ENCODE results near the gene KREMEN1.
"Not testable (repeated sequence)": the region's sequence is repeated elsewhere in the genome, so short reads cannot be mapped to it uniquely, and the experiment has no call there.

Gene KREMEN1

DNA sequence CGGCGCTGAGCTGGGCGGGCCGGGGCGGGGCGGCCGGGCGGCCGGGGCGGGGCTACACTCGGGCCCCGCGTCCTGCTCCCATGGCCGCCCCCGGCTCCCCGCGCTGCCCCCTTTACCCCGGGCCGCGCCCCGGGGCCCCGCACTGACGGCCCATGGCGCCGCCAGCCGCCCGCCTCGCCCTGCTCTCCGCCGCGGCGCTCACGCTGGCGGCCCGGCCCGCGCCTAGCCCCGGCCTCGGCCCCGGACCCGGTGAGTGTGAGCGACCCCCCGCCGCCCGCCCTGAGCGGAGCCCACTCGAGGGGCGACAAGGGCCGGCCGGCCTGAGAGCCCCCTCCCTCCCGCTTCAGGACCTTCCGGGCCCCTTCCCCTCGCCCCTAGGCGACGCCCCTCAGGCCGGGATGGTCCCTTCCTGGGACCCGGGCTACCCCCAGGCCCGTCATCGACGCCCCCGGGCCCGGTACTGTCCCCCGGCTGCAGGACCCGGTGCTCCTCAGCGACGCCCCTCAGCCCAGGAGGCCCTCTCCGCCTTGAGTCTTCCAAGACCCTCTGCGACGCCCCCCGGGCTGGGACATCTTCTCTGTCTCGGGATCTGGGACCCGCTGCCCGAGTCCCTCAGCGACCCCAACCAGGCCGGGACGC is at the start of gene KREMEN1:
TSS of gene KREMEN1 (plus strand) at position 57 of the 639 bp plus-strand sequence. CDS start at position 153, 96 bp downstream.
- DNase-seq = no peak

DNA sequence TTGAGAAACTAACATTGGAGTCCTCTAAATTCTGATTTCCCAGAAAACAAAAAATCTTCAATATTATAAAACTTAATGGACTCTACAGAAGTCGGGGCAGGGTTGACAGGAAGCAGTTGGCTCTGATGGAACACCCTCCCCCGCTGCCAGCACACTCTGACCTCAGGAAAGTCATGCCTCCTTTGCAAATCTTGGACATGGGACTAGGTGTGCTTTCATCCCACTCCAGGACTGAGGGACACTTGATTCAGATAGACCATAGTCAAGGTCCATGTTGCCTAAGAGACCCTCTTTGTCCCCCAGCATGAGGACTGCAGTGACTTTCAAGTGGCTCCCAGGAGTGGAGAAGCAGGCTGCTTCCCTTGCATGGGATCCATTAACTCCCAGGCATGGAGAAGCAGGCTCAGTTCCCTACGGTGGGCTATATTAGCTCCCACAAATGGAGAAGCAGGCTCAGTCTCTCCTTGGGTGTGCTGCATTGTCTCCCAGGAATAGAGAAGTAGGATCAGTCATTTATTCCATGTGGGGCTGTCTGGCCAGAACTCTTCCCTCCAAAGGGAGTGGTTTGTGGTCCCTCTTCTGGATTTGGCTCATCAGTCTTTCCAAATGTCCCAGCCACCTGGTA is 49.6 kb upstream of the KREMEN1 start:
- DNase-seq = no peak

GRCh38 chr22:29026579-29026978 is 46.3 kb upstream of the KREMEN1 start:
- no peak for DNase-seq

DNA sequence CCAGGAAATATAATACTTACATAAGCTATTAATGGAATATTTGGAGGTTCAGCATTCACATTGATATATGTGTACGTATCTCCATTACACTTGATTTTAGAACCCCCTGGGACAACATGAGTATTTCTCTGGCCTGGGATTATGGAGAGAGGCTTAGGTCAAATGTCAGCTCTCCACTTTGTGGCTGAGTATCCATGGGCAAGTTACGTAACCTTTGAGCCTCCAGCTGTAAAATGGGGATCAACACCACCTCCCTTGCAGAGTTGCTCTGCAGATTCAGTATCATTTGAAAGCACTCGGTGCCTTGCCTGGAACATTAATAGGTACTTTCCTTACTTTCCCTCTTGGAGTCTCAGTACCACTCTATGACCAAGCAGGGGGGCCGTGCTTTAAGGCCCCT is 44.4 kb upstream of the KREMEN1 start:
- no peak for DNase-seq

GRCh38 chr22:29029202-29030000 is 43.4 kb upstream of the KREMEN1 start:
- no peak for DNase-seq

DNA sequence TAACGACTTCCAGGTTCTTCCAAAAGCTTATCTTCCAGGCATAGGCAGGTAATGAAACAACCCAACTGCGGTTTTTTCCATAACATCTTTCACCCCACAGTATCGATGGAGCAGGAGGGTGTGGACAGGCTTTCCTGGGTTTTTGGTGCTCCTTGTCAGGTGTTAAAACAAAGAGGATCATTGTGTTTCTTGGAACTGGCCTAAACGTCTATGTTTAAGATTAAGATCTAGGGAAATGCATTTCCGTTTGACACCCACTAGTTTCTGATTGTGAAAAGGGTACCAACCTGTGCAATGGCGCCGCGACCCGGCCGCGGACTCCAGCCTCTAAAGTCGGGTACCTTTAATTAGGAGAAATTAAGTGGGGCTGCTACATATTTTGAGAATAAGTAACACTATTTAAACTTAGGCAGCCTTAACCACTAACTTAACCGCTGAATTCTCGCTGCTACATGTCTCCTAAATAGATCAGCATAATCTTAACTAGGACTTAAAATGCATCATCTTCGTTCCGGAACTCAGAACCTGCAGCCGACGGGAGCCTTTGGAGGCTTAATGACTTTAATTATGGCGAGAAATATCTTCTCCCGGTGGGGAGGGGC is 42.7 kb upstream of the KREMEN1 start:
- no peak for DNase-seq

DNA sequence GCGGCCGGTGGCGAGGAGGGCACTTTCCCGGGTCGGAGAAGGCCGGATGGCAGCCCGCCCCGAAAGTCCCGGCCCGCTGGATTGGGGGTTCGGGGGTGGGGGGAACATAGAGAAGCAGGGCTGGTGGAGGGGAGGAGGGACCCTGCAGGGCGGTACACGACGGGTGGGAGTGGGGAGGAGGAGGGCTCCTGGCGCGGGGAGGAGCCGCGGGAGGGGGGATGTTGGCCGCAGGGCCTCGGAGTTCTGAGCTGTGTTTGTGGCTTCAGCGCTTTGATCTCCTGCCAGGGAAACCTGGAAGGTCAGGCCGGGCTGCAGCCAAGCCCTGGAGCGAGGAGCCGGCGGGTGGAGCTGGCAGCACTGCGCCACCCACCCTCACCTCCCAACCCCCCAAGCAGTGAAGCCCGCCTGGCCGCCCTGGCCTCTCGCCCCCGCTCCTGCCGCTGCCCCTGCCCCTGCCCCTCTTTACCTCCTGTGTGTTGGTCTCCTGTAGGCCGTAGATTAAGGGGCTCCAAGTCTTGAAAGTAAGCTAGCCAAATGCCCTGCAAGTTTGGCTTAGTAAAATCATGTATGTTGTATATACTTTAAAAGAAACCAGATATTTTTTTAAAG is 42.1 kb upstream of the KREMEN1 start:
- DNase-seq = no peak

DNA sequence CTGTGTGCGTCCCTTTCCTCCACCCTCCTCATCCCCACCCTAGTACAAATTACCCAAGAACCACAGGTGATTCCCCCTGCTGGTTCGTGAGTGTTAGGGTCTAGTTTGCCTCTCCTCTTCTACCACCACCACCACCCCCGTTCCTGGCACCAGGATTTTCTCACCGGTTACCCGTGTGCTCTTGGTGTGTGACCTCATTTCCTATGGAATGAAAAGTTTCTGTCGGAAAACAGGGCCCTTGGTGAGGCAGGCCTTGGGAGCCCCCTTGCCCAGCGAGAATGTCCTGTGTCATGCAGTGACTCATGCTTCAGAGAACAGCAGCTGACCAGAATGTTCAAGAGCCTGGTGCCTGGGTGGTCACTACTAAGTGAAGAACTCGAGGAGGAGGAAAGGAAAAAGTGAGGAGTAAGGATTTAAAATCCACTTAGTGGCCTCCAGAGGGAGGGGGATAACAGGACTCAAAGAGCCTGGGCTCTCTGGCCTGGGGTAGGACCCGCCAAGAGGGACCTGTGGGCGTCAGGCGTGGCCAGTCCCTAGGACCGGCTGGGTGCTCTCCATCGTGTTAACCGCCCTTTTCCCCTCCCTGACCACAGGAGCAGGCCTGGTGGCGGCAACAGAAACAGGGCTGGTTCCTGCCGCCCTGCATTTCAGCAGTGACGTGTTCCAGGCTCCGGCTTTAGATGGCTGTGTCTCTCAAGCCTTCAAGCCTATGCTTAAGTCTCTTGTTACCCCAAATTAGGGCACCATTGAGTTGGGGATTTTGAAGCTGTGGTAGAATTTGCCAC is 41.4 kb upstream of the KREMEN1 start:
- no peak for DNase-seq

DNA sequence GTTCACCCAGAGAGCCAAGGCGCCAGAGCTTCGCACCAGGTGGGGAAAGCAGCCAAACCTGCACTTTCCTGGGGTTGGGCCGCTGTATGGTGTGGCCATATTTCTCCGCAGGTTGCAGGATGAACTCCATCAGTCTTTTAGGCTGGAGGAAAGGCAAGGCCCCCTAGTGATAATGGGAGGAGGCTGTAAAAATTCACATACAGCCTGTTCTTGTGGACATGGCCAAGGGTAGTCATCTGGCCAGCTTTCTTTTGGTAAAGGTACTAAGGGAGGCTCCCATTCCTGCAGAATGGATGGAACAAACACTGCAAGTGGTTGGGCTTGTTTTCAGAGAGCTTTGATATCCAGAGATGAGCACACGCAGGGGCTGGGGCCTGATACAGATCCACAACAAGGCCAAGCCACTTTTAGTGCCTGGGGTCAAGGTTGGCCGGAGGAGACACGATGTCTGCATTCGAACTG is 40.8 kb upstream of the KREMEN1 start:
- DNase-seq = no peak

DNA sequence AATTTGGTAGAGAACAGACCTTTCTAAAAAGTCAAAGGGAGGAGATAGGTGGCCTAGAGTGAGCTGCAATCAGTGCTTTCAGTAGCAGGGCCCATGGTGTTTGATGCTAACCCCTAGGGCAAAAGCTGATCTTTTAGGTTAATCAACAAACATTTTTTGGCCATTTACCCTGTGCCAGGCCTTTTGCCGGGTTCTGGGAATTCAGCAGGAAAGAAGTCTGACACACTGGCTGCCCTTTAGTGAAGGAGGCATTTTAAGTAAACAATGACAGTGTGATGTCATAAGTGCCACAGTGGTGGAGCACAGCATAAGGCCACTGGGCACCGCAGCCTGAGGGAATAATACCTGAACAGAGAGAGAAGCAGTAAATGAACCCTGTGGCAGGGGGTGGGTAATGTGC is 40.3 kb upstream of the KREMEN1 start:
- DNase-seq = no peak

DNA sequence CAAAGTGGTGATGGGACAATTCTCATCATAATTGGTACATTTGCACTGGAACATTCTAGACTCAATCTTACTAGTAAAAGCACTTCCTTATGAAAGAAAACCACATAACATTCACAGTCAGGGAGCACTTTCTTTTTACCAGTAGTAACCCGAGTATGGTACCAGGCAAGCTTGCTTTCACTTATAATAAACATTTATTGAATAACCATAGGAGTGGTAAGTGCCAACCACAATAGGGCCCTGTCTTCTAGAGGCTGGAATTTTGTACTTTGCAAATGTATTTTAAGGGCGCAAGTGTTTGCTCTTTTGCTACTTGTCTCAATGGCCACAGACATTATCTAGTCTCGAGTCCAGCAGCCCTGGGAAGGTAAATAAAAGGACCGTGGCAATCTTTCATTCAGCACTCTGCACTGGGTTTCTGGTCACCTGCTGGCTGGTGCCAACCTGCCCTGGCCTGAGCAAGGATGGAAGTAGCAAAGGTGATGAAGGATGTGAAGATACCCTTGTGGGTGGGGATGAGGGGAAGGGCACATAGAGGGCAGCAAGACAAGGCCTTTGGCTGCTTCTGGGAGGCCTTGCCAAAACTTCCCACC is 35.4 kb upstream of the KREMEN1 start:
- DNase-seq = no peak

DNA sequence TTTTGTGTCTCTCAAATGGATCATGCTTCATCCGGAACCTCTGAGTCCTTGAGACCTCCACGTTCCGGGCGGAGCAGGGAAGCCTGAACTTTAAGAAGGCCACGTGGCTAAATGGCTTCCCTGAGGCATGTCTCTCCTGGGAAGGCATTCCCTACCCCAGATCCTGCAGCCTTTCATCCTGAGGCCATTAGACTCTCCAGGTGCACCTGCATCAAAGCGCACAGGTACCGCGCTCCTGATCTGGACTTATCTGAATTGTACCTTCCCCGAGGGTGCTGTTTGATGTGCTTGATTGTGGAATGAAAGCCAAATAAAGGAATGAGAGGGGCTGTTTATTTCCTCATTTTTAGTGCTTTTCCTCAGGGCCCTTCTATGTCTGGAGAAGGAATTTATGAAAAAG is 33.7 kb upstream of the KREMEN1 start:
- no peak for DNase-seq

GRCh38 chr22:29039684-29040083 is 33.2 kb upstream of the KREMEN1 start:
- not testable (repeated sequence) for DNase-seq

GRCh38 chr22:29040385-29041275 is 32.2 kb upstream of the KREMEN1 start:
- DNase-seq = peak; percentile 70

GRCh38 chr22:29041408-29041807 is 31.4 kb upstream of the KREMEN1 start:
- no peak for DNase-seq

GRCh38 chr22:29043906-29044575 is 28.8 kb upstream of the KREMEN1 start:
- DNase-seq = no peak

GRCh38 chr22:29044657-29045176 is 28.1 kb upstream of the KREMEN1 start:
- no peak for DNase-seq

DNA sequence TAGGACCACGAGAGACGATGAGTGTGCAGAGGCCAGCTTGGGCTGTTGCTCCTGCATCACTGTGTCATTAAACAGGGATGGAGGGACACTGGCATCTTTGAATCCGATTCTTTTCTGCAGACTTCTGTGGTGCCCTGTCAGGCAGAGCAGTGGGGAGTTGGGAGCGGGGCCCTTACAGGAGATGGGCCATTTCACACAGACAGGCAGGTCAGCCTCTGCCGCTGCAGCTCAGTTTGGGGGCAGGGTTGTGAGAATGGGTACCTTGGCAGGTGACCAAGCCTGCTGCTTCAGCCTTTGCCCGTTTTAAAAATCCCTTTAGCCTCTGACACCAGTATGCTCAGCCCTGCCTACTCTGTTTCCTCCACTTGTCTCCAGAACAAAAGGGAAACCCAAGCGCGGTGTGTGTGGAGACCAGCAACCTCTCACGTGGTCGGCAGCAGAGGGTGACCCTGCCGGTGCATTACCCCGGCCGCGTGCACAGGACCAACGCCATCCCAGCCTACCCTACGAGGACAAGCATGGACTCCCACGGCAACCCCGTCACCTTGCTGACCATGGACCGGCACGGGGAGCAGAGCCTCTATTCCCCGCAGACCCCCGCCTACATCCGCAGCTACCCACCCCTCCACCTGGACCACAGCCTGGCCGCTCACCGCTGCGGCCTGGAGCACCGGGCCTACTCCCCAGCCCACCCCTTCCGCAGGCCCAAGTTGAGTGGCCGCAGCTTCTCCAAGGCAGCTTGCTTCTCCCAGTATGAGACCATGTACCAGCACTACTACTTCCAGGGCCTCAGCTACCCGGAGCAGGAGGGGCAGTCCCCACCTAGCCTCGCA is 23.8 kb upstream of the KREMEN1 start:
- DNase-seq = no peak

All from NCI-H1694 treated with DMSO at 0.1 percent for 48 hours (cell line).